ENCODE measurements around the gene ARFGAP2. TPM values are rescaled to one million over a fixed set of nuclear protein-coding genes. Genes with fewer than 3 reads are reported as not detected.

ARFGAP2 gene
- total RNA-seq, 1 experiment from 2014 or later, result 73.5 TPM

GRCh38 chr11:47213950-47214565, 37.4 kb upstream of the ARFGAP2 start:
- DNase-seq (ENCODE audit: low read depth, low spot score), result peak; percentile 81
- intact Hi-C loops (cut with micrococcal nuclease), result loop anchor here (1.0 kb wide), 1 partner anchor 27 kb away; no protein-coding TSS in a partner anchor
- Histone ChIP-seq H3K27me3 (ENCODE audit: insufficient read depth, low read length) (no peaks in the 10 kb centered on the region), H3K9me2 (ENCODE audit: insufficient read depth) (no peaks in the 10 kb centered on the region), H3K79me2 (ENCODE audit: insufficient read depth, low read length) (peaks cover 35% of the 10 kb centered on the region), H4K20me1 (ENCODE audit: insufficient read depth) (no peaks in the 10 kb centered on the region), H2AFZ (ENCODE audit: low read depth, low read length, poor library complexity, severe bottlenecking) (no peak overlapping the region), H3K4me2 (ENCODE audit: low read length) (peak overlapping the region; percentile 94), H3K4me3 (replicated peaks in 1 of 2; ENCODE audit: low read depth in 1 of 2, low read length in 2 of 2) (peak overlapping the region; percentile 58 to 73), H3K27ac (ENCODE audit: low read depth, low read length) (peak overlapping the region; percentile 93), H3K9me3 (ENCODE audit: control insufficient read depth in 1 of 2, insufficient read depth in 1 of 2, low read depth in 1 of 2, low read length in 2 of 2) (no peaks in the 10 kb centered on the region), H3K4me1 (ENCODE audit: control insufficient read depth in 1 of 2, insufficient read depth in 2 of 2, low read length in 2 of 2) (peaks cover 19 to 50% of the 10 kb centered on the region in 2 experiments), H3K36me3 (ENCODE audit: control insufficient read depth in 1 of 2, insufficient read depth in 2 of 2, low read length in 2 of 2) (no peaks in the 10 kb centered on the region), H3K9ac (ENCODE audit: low read length) (peak overlapping the region; percentile 90)
- TF ChIP-seq ATF3 (IDR thresholded peaks at IDR 0.05) (no peak), RAD21 (IDR thresholded peaks at IDR 0.05; ENCODE audit: low read depth) (no peak), TCF7L2 (IDR thresholded peaks at IDR 0.05; ENCODE audit: borderline replicate concordance, extremely low read depth, insufficient read depth, insufficient read length) (peak; percentile 3), POLR2AphosphoS5 (IDR thresholded peaks at IDR 0.05; ENCODE audit: low read depth, low read length) (peak; percentile 86), YY1 (IDR thresholded peaks at IDR 0.05; ENCODE audit: extremely low read depth, insufficient replicate concordance, low read depth, low read length) (peak; percentile 13), SIN3A (IDR thresholded peaks at IDR 0.05; ENCODE audit: low read depth) (no peak), POLR2A (IDR thresholded peaks at IDR 0.05; ENCODE audit: borderline replicate concordance, extremely low read depth, insufficient read depth, insufficient read length) (peak; percentile 62), ZFX (IDR thresholded peaks at IDR 0.05) (peak; percentile 48; the same call in 1 of the 2 replicates)
- POLR2A ChIA-PET, result interaction anchor here (0.6 to 2.8 kb wide), 10 partner anchors 9 to 644 kb away, joined by 3 to 29 read pairs (median 6); partner anchors contain the start of genes ACP2 and PACSIN3
- ATAC-seq, result peak; percentile 85
- TSS peak; percentile 89 for BruUV-seq (replicated peaks)
- RAD21 ChIA-PET (ENCODE audit: low non-redundant PET in 1 of 2, low total read pairs in 2 of 2, uncharacterized antibody in 2 of 2, unreplicated experiment in 2 of 2), result interaction anchor here in 1 of 2 experiments (0.6 to 0.7 kb wide), 2 partner anchors 22 to 37 kb away, joined by 5 read pairs; no protein-coding TSS in a partner anchor
- CTCF ChIA-PET, result interaction anchor here (0.7 to 1.7 kb wide), 6 partner anchors 20 to 141 kb away, joined by 3 to 6 read pairs (median 4); partner anchors contain the start of gene ACP2

GRCh38 chr11:47212938-47213337, 36.3 kb upstream of the ARFGAP2 start:
- Histone ChIP-seq H2AFZ (ENCODE audit: low read depth, low read length, poor library complexity, severe bottlenecking) (no peak overlapping the region), H3K27me3 (ENCODE audit: insufficient read depth, low read length) (no peaks in the 10 kb centered on the region), H3K27ac (ENCODE audit: low read depth, low read length) (no peak overlapping the region; the same call in 1 of the 2 replicates), H3K4me2 (ENCODE audit: low read length) (0 out of 2 replicates have a peak overlapping the region, but pooled peaks have one; percentile 14), H3K9me2 (ENCODE audit: insufficient read depth) (no peaks in the 10 kb centered on the region), H3K9me3 (ENCODE audit: control insufficient read depth in 1 of 2, insufficient read depth in 1 of 2, low read depth in 1 of 2, low read length in 2 of 2) (no peaks in the 10 kb centered on the region), H4K20me1 (ENCODE audit: insufficient read depth) (no peaks in the 10 kb centered on the region), H3K36me3 (ENCODE audit: control insufficient read depth in 1 of 2, insufficient read depth in 2 of 2, low read length in 2 of 2) (no peaks in the 10 kb centered on the region), H3K4me3 (replicated peaks in 1 of 2; ENCODE audit: low read depth in 1 of 2, low read length in 2 of 2) (no peak overlapping the region), H3K9ac (ENCODE audit: low read length) (no peak overlapping the region), H3K79me2 (ENCODE audit: insufficient read depth, low read length) (peaks cover 26% of the 10 kb centered on the region), H3K4me1 (ENCODE audit: control insufficient read depth in 1 of 2, insufficient read depth in 2 of 2, low read length in 2 of 2) (peaks cover 19 to 46% of the 10 kb centered on the region in 2 experiments)
- CTCF ChIA-PET, result no interaction called here
- POLR2A ChIA-PET, result no interaction called here
- BruUV-seq (replicated peaks), result no TSS peak
- intact Hi-C loops (cut with micrococcal nuclease), result no loop called here
- ATAC-seq (no peak), DNase-seq (ENCODE audit: low read depth, low spot score) (no peak)
- RAD21 ChIA-PET (ENCODE audit: low non-redundant PET in 1 of 2, low total read pairs in 2 of 2, uncharacterized antibody in 2 of 2, unreplicated experiment in 2 of 2), result no interaction called here
- TF ChIP-seq JUND (IDR thresholded peaks at IDR 0.05) (no peak), ZBTB33 (IDR thresholded peaks at IDR 0.05; ENCODE audit: extremely low read depth, insufficient replicate concordance, low read length) (no peak), ATF3 (IDR thresholded peaks at IDR 0.05) (no peak), FOSL1 (IDR thresholded peaks at IDR 0.05; ENCODE audit: low read depth) (no peak), MAX (IDR thresholded peaks at IDR 0.05) (no peak), CTCF (IDR thresholded peaks at IDR 0.05 in 2 of 3, conservative IDR thresholded peaks at IDR 0.05 in 1 of 3; ENCODE audit: borderline replicate concordance in 1 of 3, insufficient read depth in 1 of 3, low read depth in 2 of 3, low read length in 2 of 3) (no peak), EGR1 (IDR thresholded peaks at IDR 0.05; ENCODE audit: low read depth) (no peak), POLR2AphosphoS5 (IDR thresholded peaks at IDR 0.05; ENCODE audit: low read depth, low read length) (no peak)
